Activated T-cell treated with anti-CD3 and anti-CD28 coated beads for 4 hours (primary cell): ENCODE results near the gene PLCD1.
A peak's percentile ranks its signal among the peaks of the same experiment; 100 is the strongest.
"Not testable (repeated sequence)": the region's sequence is repeated elsewhere in the genome, so short reads cannot be mapped to it uniquely, and the experiment has no call there.

Experiments
- DNase-seq: peaks from one replicate; pipeline ENCODE4 v3.0.0-alpha.2; 2020

PLCD1 gene

GRCh38 chr3:38029400-38030125 is at the start of gene PLCD1:
PLCD1 (minus strand) TSS chr3:38029642; CDS start chr3:38029539, 103 bp downstream.
- DNase-seq = no peak

- DNase-seq = not testable (repeated sequence)
Observed at GRCh38 chr3:38077073-38077472, 47.6 kb upstream of the PLCD1 start.

GRCh38 chr3:38070013-38070412 is 40.6 kb upstream of the PLCD1 start:
- DNase-seq = no peak

GRCh38 chr3:38067508-38068233 is 38.2 kb upstream of the PLCD1 start:
- no peak for DNase-seq

GRCh38 chr3:38064453-38064852 is 35.0 kb upstream of the PLCD1 start:
- not testable (repeated sequence) for DNase-seq

- DNase-seq = no peak
Observed at GRCh38 chr3:38062809-38063208, 33.4 kb upstream of the PLCD1 start.

- no peak for DNase-seq
Observed at GRCh38 chr3:38059591-38059990, 30.1 kb upstream of the PLCD1 start.

GRCh38 chr3:38059148-38059547 is 29.7 kb upstream of the PLCD1 start:
- no peak for DNase-seq

GRCh38 chr3:38054499-38055001 is 25.1 kb upstream of the PLCD1 start:
- DNase-seq = no peak

GRCh38 chr3:38053813-38054498 is 24.5 kb upstream of the PLCD1 start:
- DNase-seq = not testable (repeated sequence)

- not testable (repeated sequence) for DNase-seq
Observed at GRCh38 chr3:38053286-38053685, 23.8 kb upstream of the PLCD1 start.

GRCh38 chr3:38051131-38051530 is 21.7 kb upstream of the PLCD1 start:
- DNase-seq = no peak

GRCh38 chr3:38049358-38050126 is 20.1 kb upstream of the PLCD1 start:
- no peak for DNase-seq

GRCh38 chr3:38047896-38048295 is 18.5 kb upstream of the PLCD1 start:
- no peak for DNase-seq

- DNase-seq = no peak
Observed at GRCh38 chr3:38046821-38047220, 17.4 kb upstream of the PLCD1 start.

- DNase-seq = no peak
Observed at GRCh38 chr3:38046027-38046426, 16.6 kb upstream of the PLCD1 start.

GRCh38 chr3:38043486-38043885 is 14.0 kb upstream of the PLCD1 start:
- DNase-seq = no peak

GRCh38 chr3:38040401-38040800 is 11.0 kb upstream of the PLCD1 start:
- no peak for DNase-seq

- DNase-seq = no peak
Observed at GRCh38 chr3:38039899-38040261, 10.4 kb upstream of the PLCD1 start.

- peak; percentile 58 for DNase-seq
Observed at GRCh38 chr3:38039101-38039898, 9.9 kb upstream of the PLCD1 start, which contains the start of gene DLEC1. DLEC1 (plus strand) TSS chr3:38039208; CDS start chr3:38039226, 18 bp downstream.

GRCh38 chr3:38038447-38038911 is 9.0 kb upstream of the PLCD1 start:
- no peak for DNase-seq

- no peak for DNase-seq
Observed at GRCh38 chr3:38036906-38037305, 7.5 kb upstream of the PLCD1 start.
